ENCODE data around the gene TARBP2. TPM values are rescaled to one million over a fixed set of nuclear protein-coding genes. Genes with fewer than 3 reads are reported as not detected.

The TARBP2 gene
- total RNA-seq, 2 donors from 2014 or later: 11.1 to 18.9 TPM

- Histone ChIP-seq H3K36me3 (no peaks in the 10 kb centered on the region), H3K4me1 (peaks cover 0 to 40% of the 10 kb centered on the region in 2 donors), H3K9me3 (no peaks in the 10 kb centered on the region), H3K27ac (peak overlapping the region; percentile 19 to 22), H3K4me3 (no peak overlapping the region), H3K27me3 (no peaks in the 10 kb centered on the region)
- TF ChIP-seq CTCF (IDR thresholded peaks at IDR 0.05): no peak
- no peak for DNase-seq (ENCODE audit: low spot score)
Measured at GRCh38 chr12:53496752-53497032, 4.4 kb upstream of the TARBP2 start.

GRCh38 chr12:53497461-53497860 is 3.6 kb upstream of the TARBP2 start:
- H3K27me3 ChIP-seq: no peaks in the 10 kb centered on the region
- no peak for TF ChIP-seq CTCF (IDR thresholded peaks at IDR 0.05)
- peaks cover 0 to 42% of the 10 kb centered on the region in 2 donors for H3K4me1 ChIP-seq
- H3K9me3 ChIP-seq: no peaks in the 10 kb centered on the region
- no peak overlapping the region for H3K4me3 ChIP-seq
- H3K27ac ChIP-seq: no peak overlapping the region
- DNase-seq (ENCODE audit: low spot score): no peak
- no peaks in the 10 kb centered on the region for H3K36me3 ChIP-seq

DNA sequence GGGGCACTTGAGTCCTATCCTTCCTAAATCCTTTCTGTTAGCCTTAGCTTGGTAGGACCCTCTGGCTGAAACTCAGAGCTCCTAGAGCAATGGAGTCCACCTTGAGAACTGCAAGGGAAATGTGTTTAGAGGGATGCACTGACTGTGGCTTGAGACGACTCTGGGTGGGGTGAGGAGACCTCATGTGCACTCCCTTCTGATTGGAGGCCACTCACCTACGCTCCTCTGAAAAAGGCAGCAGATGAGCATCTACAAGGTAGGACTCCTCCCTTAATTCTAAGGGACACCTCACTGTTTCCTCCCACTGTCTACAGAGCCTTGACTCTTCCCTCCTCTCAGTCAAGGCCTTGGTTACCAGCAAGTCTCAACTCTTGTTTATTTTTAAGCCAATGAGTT is 2.9 kb upstream of the TARBP2 start:
- Histone ChIP-seq H3K4me3 (peak overlapping the region in 1 of 2 donors; percentile 71), H3K27ac (peak overlapping the region in 1 of 2 donors; percentile 15), H3K36me3 (no peaks in the 10 kb centered on the region), H3K27me3 (no peaks in the 10 kb centered on the region), H3K4me1 (peaks cover 0 to 45% of the 10 kb centered on the region in 2 donors), H3K9me3 (no peaks in the 10 kb centered on the region)
- no peak for TF ChIP-seq CTCF (IDR thresholded peaks at IDR 0.05)
- no peak for DNase-seq (ENCODE audit: low spot score)

GRCh38 chr12:53499266-53500141 is 1.6 kb upstream of the TARBP2 start, which contains the start of gene MAP3K12:
TSS of gene MAP3K12 (minus strand) at chr12:53499458. CDS start at chr12:53487391, 12,067 bp downstream.
- H3K4me1 ChIP-seq: peaks cover 0 to 42% of the 10 kb centered on the region in 2 donors
- no peak for DNase-seq (ENCODE audit: low spot score)

GRCh38 chr12:53500142-53500775 is 824 bp upstream of the TARBP2 start:
- no peak for TF ChIP-seq CTCF (IDR thresholded peaks at IDR 0.05)
- Histone ChIP-seq H3K27me3 (no peaks in the 10 kb centered on the region), H3K27ac (peak overlapping the region; percentile 98), H3K4me1 (peaks cover 0 to 42% of the 10 kb centered on the region in 2 donors), H3K4me3 (peak overlapping the region; percentile 55 to 71), H3K9me3 (no peaks in the 10 kb centered on the region), H3K36me3 (peaks cover 4% of the 10 kb centered on the region)
- peak; percentile 82 for DNase-seq (ENCODE audit: low spot score)

More at GRCh38 chr12:53499266-53500141, 1.6 kb upstream of the TARBP2 start, which contains the start of gene MAP3K12:
- Histone ChIP-seq H3K27ac (peak within 1 kb of the TSS; percentile 98), H3K4me3 (peak within 1 kb of the TSS; percentile 55 to 71), H3K9me3 (no peaks in the 10 kb centered on the region), H3K36me3 (no peaks in the 10 kb centered on the region), H3K27me3 (no peaks in the 10 kb centered on the region)
- peak in 1 of 2 donors; percentile 21 for TF ChIP-seq CTCF (IDR thresholded peaks at IDR 0.05)
